Measurements from ENCODE around the gene ATP6V0C.

ATP6V0C gene

GRCh38 chr16:2494616-2495015, 19.1 kb upstream of the ATP6V0C start:
- Histone ChIP-seq H3K27ac (replicated peaks) (no peak overlapping the region), H3K4me3 (replicated peaks; ENCODE audit: insufficient read depth, low read length) (no peak overlapping the region), H3K27me3 (ENCODE audit: insufficient read depth, poor library complexity, severe bottlenecking) (no peaks in the 10 kb centered on the region)
- TF ChIP-seq, protein P1, sequence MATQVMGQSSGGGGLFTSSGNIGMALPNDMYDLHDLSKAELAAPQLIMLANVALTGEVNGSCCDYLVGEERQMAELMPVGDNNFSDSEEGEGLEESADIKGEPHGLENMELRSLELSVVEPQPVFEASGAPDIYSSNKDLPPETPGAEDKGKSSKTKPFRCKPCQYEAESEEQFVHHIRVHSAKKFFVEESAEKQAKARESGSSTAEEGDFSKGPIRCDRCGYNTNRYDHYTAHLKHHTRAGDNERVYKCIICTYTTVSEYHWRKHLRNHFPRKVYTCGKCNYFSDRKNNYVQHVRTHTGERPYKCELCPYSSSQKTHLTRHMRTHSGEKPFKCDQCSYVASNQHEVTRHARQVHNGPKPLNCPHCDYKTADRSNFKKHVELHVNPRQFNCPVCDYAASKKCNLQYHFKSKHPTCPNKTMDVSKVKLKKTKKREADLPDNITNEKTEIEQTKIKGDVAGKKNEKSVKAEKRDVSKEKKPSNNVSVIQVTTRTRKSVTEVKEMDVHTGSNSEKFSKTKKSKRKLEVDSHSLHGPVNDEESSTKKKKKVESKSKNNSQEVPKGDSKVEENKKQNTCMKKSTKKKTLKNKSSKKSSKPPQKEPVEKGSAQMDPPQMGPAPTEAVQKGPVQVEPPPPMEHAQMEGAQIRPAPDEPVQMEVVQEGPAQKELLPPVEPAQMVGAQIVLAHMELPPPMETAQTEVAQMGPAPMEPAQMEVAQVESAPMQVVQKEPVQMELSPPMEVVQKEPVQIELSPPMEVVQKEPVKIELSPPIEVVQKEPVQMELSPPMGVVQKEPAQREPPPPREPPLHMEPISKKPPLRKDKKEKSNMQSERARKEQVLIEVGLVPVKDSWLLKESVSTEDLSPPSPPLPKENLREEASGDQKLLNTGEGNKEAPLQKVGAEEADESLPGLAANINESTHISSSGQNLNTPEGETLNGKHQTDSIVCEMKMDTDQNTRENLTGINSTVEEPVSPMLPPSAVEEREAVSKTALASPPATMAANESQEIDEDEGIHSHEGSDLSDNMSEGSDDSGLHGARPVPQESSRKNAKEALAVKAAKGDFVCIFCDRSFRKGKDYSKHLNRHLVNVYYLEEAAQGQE (IDR thresholded peaks at IDR 0.05; ENCODE audit: insufficient replicate concordance, low read depth) = no peak
- TF ChIP-seq POLR2AphosphoS5 (IDR thresholded peaks at IDR 0.05; ENCODE audit: low read depth) = no peak
- TF ChIP-seq SPI1 (IDR thresholded peaks at IDR 0.05; ENCODE audit: borderline replicate concordance, low read depth) = no peak
- TF ChIP-seq, protein P2, sequence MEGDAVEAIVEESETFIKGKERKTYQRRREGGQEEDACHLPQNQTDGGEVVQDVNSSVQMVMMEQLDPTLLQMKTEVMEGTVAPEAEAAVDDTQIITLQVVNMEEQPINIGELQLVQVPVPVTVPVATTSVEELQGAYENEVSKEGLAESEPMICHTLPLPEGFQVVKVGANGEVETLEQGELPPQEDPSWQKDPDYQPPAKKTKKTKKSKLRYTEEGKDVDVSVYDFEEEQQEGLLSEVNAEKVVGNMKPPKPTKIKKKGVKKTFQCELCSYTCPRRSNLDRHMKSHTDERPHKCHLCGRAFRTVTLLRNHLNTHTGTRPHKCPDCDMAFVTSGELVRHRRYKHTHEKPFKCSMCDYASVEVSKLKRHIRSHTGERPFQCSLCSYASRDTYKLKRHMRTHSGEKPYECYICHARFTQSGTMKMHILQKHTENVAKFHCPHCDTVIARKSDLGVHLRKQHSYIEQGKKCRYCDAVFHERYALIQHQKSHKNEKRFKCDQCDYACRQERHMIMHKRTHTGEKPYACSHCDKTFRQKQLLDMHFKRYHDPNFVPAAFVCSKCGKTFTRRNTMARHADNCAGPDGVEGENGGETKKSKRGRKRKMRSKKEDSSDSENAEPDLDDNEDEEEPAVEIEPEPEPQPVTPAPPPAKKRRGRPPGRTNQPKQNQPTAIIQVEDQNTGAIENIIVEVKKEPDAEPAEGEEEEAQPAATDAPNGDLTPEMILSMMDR (IDR thresholded peaks at IDR 0.05; ENCODE audit: insufficient read depth, low read length) = no peak
- no peak for TF ChIP-seq GABPA (IDR thresholded peaks at IDR 0.05; ENCODE audit: low read depth)
- DNase-seq (ENCODE audit: low read depth in 1 of 2, low spot score in 1 of 2) = no peak

GRCh38 chr16:2495041-2495440, 18.7 kb upstream of the ATP6V0C start:
- DNase-seq (ENCODE audit: low read depth in 1 of 2, low spot score in 1 of 2) = no peak
- TF ChIP-seq, protein P2 (IDR thresholded peaks at IDR 0.05; ENCODE audit: insufficient read depth, low read length) = no peak
- TF ChIP-seq, protein P1 (IDR thresholded peaks at IDR 0.05; ENCODE audit: insufficient replicate concordance, low read depth) = no peak
- no peak for TF ChIP-seq POLR2AphosphoS5 (IDR thresholded peaks at IDR 0.05; ENCODE audit: low read depth)
- no peak for TF ChIP-seq GABPA (IDR thresholded peaks at IDR 0.05; ENCODE audit: low read depth)
- TF ChIP-seq SPI1 (IDR thresholded peaks at IDR 0.05; ENCODE audit: borderline replicate concordance, low read depth) = no peak
- H3K27me3 ChIP-seq (ENCODE audit: insufficient read depth, poor library complexity, severe bottlenecking) = no peaks in the 10 kb centered on the region
- no peak overlapping the region for H3K27ac ChIP-seq (replicated peaks)
- no peak overlapping the region for H3K4me3 ChIP-seq (replicated peaks; ENCODE audit: insufficient read depth, low read length)

DNA sequence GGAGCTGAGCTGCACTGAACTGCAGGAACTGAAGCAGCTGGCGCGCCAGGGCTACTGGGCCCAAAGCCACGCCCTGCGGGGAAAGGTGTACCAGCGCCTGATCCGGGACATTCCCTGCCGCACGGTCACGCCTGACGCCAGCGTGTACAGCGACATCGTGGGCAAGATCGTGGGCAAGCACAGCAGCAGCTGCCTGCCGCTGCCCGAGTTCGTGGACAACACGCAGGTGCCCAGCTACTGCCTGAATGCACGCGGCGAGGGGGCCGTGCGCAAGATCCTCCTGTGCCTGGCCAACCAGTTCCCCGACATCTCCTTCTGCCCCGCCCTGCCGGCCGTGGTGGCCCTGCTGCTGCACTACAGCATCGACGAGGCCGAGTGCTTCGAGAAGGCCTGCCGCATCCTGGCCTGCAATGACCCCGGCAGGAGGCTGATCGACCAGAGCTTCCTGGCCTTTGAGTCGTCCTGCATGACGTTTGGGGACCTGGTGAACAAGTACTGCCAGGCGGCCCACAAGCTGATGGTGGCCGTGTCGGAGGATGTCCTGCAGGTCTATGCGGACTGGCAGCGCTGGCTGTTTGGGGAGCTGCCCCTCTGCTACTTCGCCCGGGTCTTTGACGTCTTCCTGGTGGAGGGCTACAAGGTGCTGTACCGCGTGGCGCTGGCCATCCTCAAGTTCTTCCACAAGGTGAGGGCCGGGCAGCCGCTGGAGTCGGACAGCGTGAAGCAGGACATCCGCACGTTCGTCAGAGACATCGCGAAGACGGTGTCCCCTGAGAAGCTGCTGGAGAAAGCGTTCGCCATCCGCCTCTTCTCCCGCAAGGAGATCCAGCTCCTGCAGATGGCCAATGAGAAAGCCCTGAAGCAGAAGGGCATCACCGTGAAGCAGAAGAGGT, 17.3 kb upstream of the ATP6V0C start:
- no peak overlapping the region for H3K27ac ChIP-seq (replicated peaks)
- no peak overlapping the region for H3K4me3 ChIP-seq (replicated peaks; ENCODE audit: insufficient read depth, low read length)
- H3K27me3 ChIP-seq (ENCODE audit: insufficient read depth, poor library complexity, severe bottlenecking) = no peaks in the 10 kb centered on the region
- DNase-seq (ENCODE audit: low read depth in 1 of 2, low spot score in 1 of 2) = no peak
- TF ChIP-seq, protein P2 (IDR thresholded peaks at IDR 0.05; ENCODE audit: insufficient read depth, low read length) = no peak
- no peak for TF ChIP-seq POLR2AphosphoS5 (IDR thresholded peaks at IDR 0.05; ENCODE audit: low read depth)
- TF ChIP-seq, protein P1 (IDR thresholded peaks at IDR 0.05; ENCODE audit: insufficient replicate concordance, low read depth) = no peak
- no peak for TF ChIP-seq SPI1 (IDR thresholded peaks at IDR 0.05; ENCODE audit: borderline replicate concordance, low read depth)
- no peak for TF ChIP-seq GABPA (IDR thresholded peaks at IDR 0.05; ENCODE audit: low read depth)
